ENCODE results near the gene MC3R.
"Not testable (repeated sequence)": the region's sequence is repeated elsewhere in the genome, so short reads cannot be mapped to it uniquely, and the experiment has no call there.

Gene MC3R

GRCh38 chr20:56247954-56248782 is at the start of gene MC3R:
Gene MC3R (plus strand): TSS chr20:56248732. CDS start chr20:56248844, 112 bp downstream.
- FAIRE-seq = no peak

- no peak for FAIRE-seq
Observed at GRCh38 chr20:56200456-56200855, 48.1 kb upstream of the MC3R start.

GRCh38 chr20:56202493-56203077 is 45.9 kb upstream of the MC3R start:
- no peak for FAIRE-seq

- FAIRE-seq = no peak
Observed at GRCh38 chr20:56204206-56204605, 44.3 kb upstream of the MC3R start.

- no peak for FAIRE-seq
Observed at GRCh38 chr20:56205346-56205745, 43.2 kb upstream of the MC3R start.

GRCh38 chr20:56207656-56208055 is 40.9 kb upstream of the MC3R start:
- FAIRE-seq = no peak

- FAIRE-seq = no peak
Observed at GRCh38 chr20:56208121-56208520, 40.4 kb upstream of the MC3R start.

- no peak for FAIRE-seq
Observed at GRCh38 chr20:56211051-56211450, 37.5 kb upstream of the MC3R start.

GRCh38 chr20:56212091-56212490 is 36.4 kb upstream of the MC3R start:
- FAIRE-seq = no peak

- FAIRE-seq = no peak
Observed at GRCh38 chr20:56213321-56213720, 35.2 kb upstream of the MC3R start.

GRCh38 chr20:56215115-56215514 is 33.4 kb upstream of the MC3R start:
- no peak for FAIRE-seq

GRCh38 chr20:56217829-56218228 is 30.7 kb upstream of the MC3R start:
- no peak for FAIRE-seq

- not testable (repeated sequence) for FAIRE-seq
Observed at GRCh38 chr20:56221186-56221585, 27.3 kb upstream of the MC3R start.

GRCh38 chr20:56222201-56222600 is 26.3 kb upstream of the MC3R start:
- FAIRE-seq = no peak

- no peak for FAIRE-seq
Observed at GRCh38 chr20:56222945-56223344, 25.6 kb upstream of the MC3R start.

- FAIRE-seq = no peak
Observed at GRCh38 chr20:56223352-56223751, 25.2 kb upstream of the MC3R start.

- no peak for FAIRE-seq
Observed at GRCh38 chr20:56228021-56228420, 20.5 kb upstream of the MC3R start.

GRCh38 chr20:56229812-56230211 is 18.7 kb upstream of the MC3R start:
- FAIRE-seq = no peak

- no peak for FAIRE-seq
Observed at GRCh38 chr20:56234110-56234509, 14.4 kb upstream of the MC3R start.

- no peak for FAIRE-seq
Observed at GRCh38 chr20:56237335-56237734, 11.2 kb upstream of the MC3R start.

- no peak for FAIRE-seq
Observed at GRCh38 chr20:56244259-56244658, 4.3 kb upstream of the MC3R start.

- FAIRE-seq = no peak
Observed at GRCh38 chr20:56245761-56246160, 2.8 kb upstream of the MC3R start.

- no peak for FAIRE-seq
Observed at GRCh38 chr20:56249244-56249955, 868 bp downstream of the MC3R start.

GRCh38 chr20:56249956-56250355 is 1.4 kb downstream of the MC3R start:
- FAIRE-seq = no peak
